ENCODE data around the gene PDE6H.

The PDE6H gene

GRCh38 chr12:14993537-14994266 lies 20.9 kb downstream of the PDE6H start:
- no peaks in the 10 kb centered on the region for H3K36me3 ChIP-seq
- H3K9ac ChIP-seq, result peak overlapping the region in 3 of 11 experiments; percentile 7 to 16 (median 11); a peak in 1 of 22 replicates
- peak overlapping the region; percentile 11 to 64 (median 55); a peak in 20 of 22 replicates for H3K27ac ChIP-seq
- no peak for TF ChIP-seq Cebpa-rat (IDR thresholded peaks at IDR 0.05)
- no peaks in the 10 kb centered on the region for H3K27me3 ChIP-seq
- H3K9me3 ChIP-seq (replicated peaks in 1 of 11), result peaks cover 12 to 24% (median 16%) of the 10 kb centered on the region in 11 experiments; a peak in 20 of 22 replicates
- no peaks in the 10 kb centered on the region for H4K20me1 ChIP-seq
- peak overlapping the region in 1 of 10 experiments; percentile 9; a peak in 1 of 20 replicates for H3K4me3 ChIP-seq
- peaks cover 38 to 58% (median 44%) of the 10 kb centered on the region in 10 experiments for H3K4me1 ChIP-seq
- H3K4me2 ChIP-seq, result peak overlapping the region; percentile 35 to 71 (median 57)

- H3K4me2 ChIP-seq, result peak overlapping the region in 9 of 11 experiments; percentile 6 to 71 (median 53); a peak in 12 of 22 replicates
- TF ChIP-seq Cebpa-rat (IDR thresholded peaks at IDR 0.05), result no peak
Measured at GRCh38 chr12:14994610-14995009, 21.8 kb downstream of the PDE6H start.

GRCh38 chr12:14995583-14996425 lies 23.0 kb downstream of the PDE6H start:
- no peak overlapping the region for H3K4me3 ChIP-seq
- H3K9ac ChIP-seq, result no peak overlapping the region
- TF ChIP-seq Cebpa-rat (IDR thresholded peaks at IDR 0.05), result no peak
- no peaks in the 10 kb centered on the region for H4K20me1 ChIP-seq
- no peaks in the 10 kb centered on the region for H3K36me3 ChIP-seq
- H3K9me3 ChIP-seq (replicated peaks in 1 of 11), result peaks cover 5 to 17% (median 10%) of the 10 kb centered on the region in 11 experiments; a peak in 19 of 22 replicates
- peak overlapping the region in 2 of 11 experiments; percentile 5 to 25; a peak in 2 of 22 replicates for H3K27ac ChIP-seq
- peaks cover 23 to 38% (median 28%) of the 10 kb centered on the region in 10 experiments for H3K4me1 ChIP-seq
- no peaks in the 10 kb centered on the region for H3K27me3 ChIP-seq
- peak overlapping the region in 3 of 11 experiments; percentile 12 to 71 (median 62); a peak in 4 of 22 replicates for H3K4me2 ChIP-seq

More at GRCh38 chr12:14994610-14995009, 21.8 kb downstream of the PDE6H start:
- H3K27ac ChIP-seq, result peak overlapping the region in 5 of 11 experiments; percentile 5 to 55 (median 10); a peak in 5 of 22 replicates
- peaks cover 29 to 49% (median 35%) of the 10 kb centered on the region in 10 experiments for H3K4me1 ChIP-seq
- H3K27me3 ChIP-seq, result no peaks in the 10 kb centered on the region
- no peaks in the 10 kb centered on the region for H4K20me1 ChIP-seq
- no peak overlapping the region for H3K9ac ChIP-seq
- no peaks in the 10 kb centered on the region for H3K36me3 ChIP-seq
- peaks cover 12 to 24% (median 16%) of the 10 kb centered on the region in 11 experiments; a peak in 20 of 22 replicates for H3K9me3 ChIP-seq (replicated peaks in 1 of 11)
- H3K4me3 ChIP-seq, result no peak overlapping the region

GRCh38 chr12:14997998-14998397 lies 25.2 kb downstream of the PDE6H start:
- no peaks in the 10 kb centered on the region for H3K9me3 ChIP-seq (replicated peaks in 1 of 11)
- no peak overlapping the region for H3K4me3 ChIP-seq
- H3K4me2 ChIP-seq, result no peak overlapping the region
- H3K27me3 ChIP-seq, result peaks cover 0 to 14% (median 6%) of the 10 kb centered on the region in 11 experiments; a peak in 8 of 22 replicates
- H3K9ac ChIP-seq, result no peak overlapping the region
- peaks cover 18 to 42% (median 31%) of the 10 kb centered on the region in 10 experiments for H3K4me1 ChIP-seq
- H3K36me3 ChIP-seq, result no peaks in the 10 kb centered on the region
- H4K20me1 ChIP-seq, result no peaks in the 10 kb centered on the region
- no peak for TF ChIP-seq Cebpa-rat (IDR thresholded peaks at IDR 0.05)
- no peak overlapping the region for H3K27ac ChIP-seq

GRCh38 chr12:14999021-14999694 lies 26.3 kb downstream of the PDE6H start:
- no peak overlapping the region for H3K4me2 ChIP-seq
- no peaks in the 10 kb centered on the region for H3K9me3 ChIP-seq (replicated peaks in 1 of 11)
- H3K4me3 ChIP-seq, result no peak overlapping the region
- no peaks in the 10 kb centered on the region for H4K20me1 ChIP-seq
- H3K27ac ChIP-seq, result no peak overlapping the region
- H3K4me1 ChIP-seq, result peaks cover 8 to 33% (median 20%) of the 10 kb centered on the region in 10 experiments; a peak in 16 of 20 replicates
- no peak for TF ChIP-seq Cebpa-rat (IDR thresholded peaks at IDR 0.05)
- H3K27me3 ChIP-seq, result peaks cover 0 to 15% (median 6%) of the 10 kb centered on the region in 11 experiments; a peak in 8 of 22 replicates
- H3K36me3 ChIP-seq, result no peaks in the 10 kb centered on the region
- no peak overlapping the region for H3K9ac ChIP-seq

- H3K4me1 ChIP-seq, result peaks cover 1 to 26% (median 13%) of the 10 kb centered on the region in 10 experiments; a peak in 15 of 20 replicates
- no peak for TF ChIP-seq Cebpa-rat (IDR thresholded peaks at IDR 0.05)
- H3K4me2 ChIP-seq, result no peak overlapping the region
- H4K20me1 ChIP-seq, result no peaks in the 10 kb centered on the region
- no peaks in the 10 kb centered on the region for H3K9me3 ChIP-seq (replicated peaks in 1 of 11)
- H3K9ac ChIP-seq, result no peak overlapping the region
- peaks cover 0 to 15% (median 6%) of the 10 kb centered on the region in 11 experiments; a peak in 8 of 22 replicates for H3K27me3 ChIP-seq
- H3K27ac ChIP-seq, result no peak overlapping the region
- H3K36me3 ChIP-seq, result no peaks in the 10 kb centered on the region
- no peak overlapping the region for H3K4me3 ChIP-seq
Measured at GRCh38 chr12:14999695-15000365, 27.0 kb downstream of the PDE6H start.

- Histone ChIP-seq H3K4me1 (peaks cover under 1 to 20% (median 9%) of the 10 kb centered on the region in 10 experiments; a peak in 18 of 20 replicates), H4K20me1 (no peaks in the 10 kb centered on the region), H3K36me3 (no peaks in the 10 kb centered on the region), H3K4me2 (no peak overlapping the region), H3K4me3 (no peak overlapping the region), H3K9ac (no peak overlapping the region), H3K9me3 (replicated peaks in 1 of 11) (no peaks in the 10 kb centered on the region), H3K27ac (no peak overlapping the region), H3K27me3 (peaks cover 0 to 15% (median 6%) of the 10 kb centered on the region in 11 experiments; a peak in 8 of 22 replicates)
- TF ChIP-seq Cebpa-rat (IDR thresholded peaks at IDR 0.05), result no peak
Measured at GRCh38 chr12:15000575-15000974, 27.7 kb downstream of the PDE6H start.
